HG03045 (cell line): Measurements from ENCODE around the gene KIF22.
"Not testable (repeated sequence)": the region's sequence is repeated elsewhere in the genome, so short reads cannot be mapped to it uniquely, and the experiment has no call there.

Experiments used
- ATAC-seq: cut with Tn5 transposase; IDR thresholded peaks from one replicate; pipeline ENCODE4 v1.9.1; 2021; ENCODE audit warnings: mild to moderate bottlenecking, moderate library complexity; ENCODE audit not compliant: unreplicated experiment

Gene KIF22

GRCh38 chr16:29793153-29793552 lies 2.6 kb downstream of the KIF22 start:
- ATAC-seq = not testable (repeated sequence)

- no peak for ATAC-seq
These were observed 3.7 kb downstream of the KIF22 start for GRCh38 chr16:29794231-29794710.

GRCh38 chr16:29802416-29802935 lies 11.9 kb downstream of the KIF22 start:
- no peak for ATAC-seq

GRCh38 chr16:29804020-29804419 lies 13.5 kb downstream of the KIF22 start:
- ATAC-seq = no peak

- ATAC-seq = no peak
These were observed 14.1 kb downstream of the KIF22 start for GRCh38 chr16:29804455-29805231.

GRCh38 chr16:29805232-29806098 lies 14.9 kb downstream of the KIF22 start:
- ATAC-seq = peak; percentile 49

GRCh38 chr16:29806099-29806579 lies 15.6 kb downstream of the KIF22 start, which contains the start of gene MAZ:
Gene MAZ, plus strand, starts transcription at chr16:29806529. Its CDS starts 173 bp downstream, at chr16:29806702.
- ATAC-seq = no peak

- ATAC-seq = no peak
These were observed 16.3 kb downstream of the KIF22 start for GRCh38 chr16:29806641-29807425.

GRCh38 chr16:29807426-29808218 lies 17.1 kb downstream of the KIF22 start:
- peak; percentile 18 for ATAC-seq

- ATAC-seq = no peak
These were observed 17.8 kb downstream of the KIF22 start for GRCh38 chr16:29808219-29808900.

- no peak for ATAC-seq
These were observed 18.6 kb downstream of the KIF22 start for GRCh38 chr16:29809031-29809747.

GRCh38 chr16:29809850-29810698 lies 19.5 kb downstream of the KIF22 start:
- ATAC-seq = no peak

- no peak for ATAC-seq
These were observed 20.2 kb downstream of the KIF22 start for GRCh38 chr16:29810699-29811169.

GRCh38 chr16:29811170-29811895 lies 20.8 kb downstream of the KIF22 start:
- ATAC-seq = peak; percentile 34

GRCh38 chr16:29811896-29812665 lies 21.5 kb downstream of the KIF22 start, which contains the start of gene PRRT2:
Gene PRRT2, plus strand, starts transcription at chr16:29812193. Its CDS starts 862 bp downstream, at chr16:29813055.
- no peak for ATAC-seq
